Glutamatergic neuron (in vitro differentiated cells): ENCODE data around the gene TXLNG. TPM values are rescaled to one million over a fixed set of nuclear protein-coding genes. Genes with fewer than 3 reads are reported as not detected.

Experiments
- total RNA-seq: library from RNA; stranded (reverse); fragmentation: NEBNext Ultra II Directional; extraction: Animal tissue kit (Norgen Biotek cat#: 25700); gene quantifications from one replicate; pipeline ENCODE4 v1.2.1, GENCODE V29; 2021; ENCODE audit not compliant: unreplicated experiment

The TXLNG gene
- total RNA-seq, 1 donor from 2014 or later, result 10.4 TPM

Other genes starting within 250 kb of the TXLNG start
- not detected for gene S100G, start 136.3 kb upstream of the TXLNG start, total RNA-seq
- gene CTPS2, start 73.8 kb upstream of the TXLNG start, total RNA-seq, result 29.0 TPM
- gene SYAP1, start 66.9 kb upstream of the TXLNG start, total RNA-seq, result 19.0 TPM
- gene RBBP7, start 83.9 kb downstream of the TXLNG start, total RNA-seq, result 79.2 TPM
- gene REPS2, start 160.2 kb downstream of the TXLNG start, total RNA-seq, result 3.1 TPM